CD4-positive, alpha-beta T cell treated with Interleukin-4 for 1 hour (primary cell): ENCODE results near the gene SMYD3.

Experiments used
- DNase-seq, 2 donors: peaks; one replicate each; pipeline ENCODE4 v3.0.0-alpha.2; 2020 to 2022

The SMYD3 gene

DNA sequence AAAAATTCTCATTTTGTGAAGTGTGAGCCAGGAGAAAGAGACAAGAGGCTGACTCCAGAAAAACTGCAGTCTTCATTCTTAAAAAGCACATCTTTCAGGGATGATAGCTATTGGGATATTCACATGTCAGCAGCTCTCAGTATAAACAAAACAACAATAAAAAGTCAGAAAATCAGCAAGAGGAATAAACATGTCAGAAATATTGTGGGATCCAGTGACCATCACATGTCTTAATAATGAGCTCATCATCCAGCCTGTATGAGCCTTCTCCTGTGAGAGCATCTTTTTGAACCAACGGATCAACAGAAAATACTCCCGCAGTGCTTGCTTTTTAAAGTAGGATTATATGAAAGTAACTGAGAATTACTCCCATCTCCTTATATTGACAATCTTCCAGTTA, 241.6 kb downstream of the SMYD3 start:
- no peak for DNase-seq

DNA sequence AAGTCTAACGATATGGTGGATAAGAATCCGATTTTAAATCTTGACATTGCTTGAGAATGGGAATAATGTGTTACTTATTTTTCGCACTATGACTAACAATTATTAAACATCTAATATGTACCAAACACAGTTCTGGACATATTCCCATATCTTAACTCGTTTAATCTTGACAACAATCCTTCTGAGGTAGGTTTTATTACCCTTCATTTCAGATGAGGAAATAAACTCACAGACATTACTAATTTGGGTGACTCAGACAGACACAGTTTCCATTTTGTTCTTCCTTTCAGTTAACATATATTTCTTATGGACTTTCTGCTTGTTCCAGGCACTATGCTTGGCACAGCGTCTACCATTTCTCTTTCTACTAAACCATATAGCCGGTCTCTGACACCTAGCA, 244.8 kb downstream of the SMYD3 start:
- DNase-seq: no peak

DNA sequence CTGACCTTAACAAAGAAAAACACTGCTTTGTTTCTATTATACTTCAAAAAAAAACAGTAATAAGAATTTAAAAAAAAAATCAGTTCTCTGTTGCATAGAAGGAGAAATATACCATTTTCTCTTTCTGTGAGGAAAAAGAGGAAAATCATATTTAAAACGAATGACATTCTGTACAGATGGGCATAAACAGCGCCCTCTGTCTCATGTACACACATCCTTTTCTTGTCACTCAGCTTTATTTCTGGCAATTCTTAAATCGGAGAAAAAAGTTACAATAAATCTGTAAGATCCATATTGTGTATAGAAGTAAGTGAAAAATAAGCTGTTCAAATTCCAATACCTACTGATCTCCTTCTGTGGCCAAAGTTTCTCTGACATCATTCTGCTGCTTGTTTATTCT, 245.4 kb downstream of the SMYD3 start:
- no peak for DNase-seq

DNA sequence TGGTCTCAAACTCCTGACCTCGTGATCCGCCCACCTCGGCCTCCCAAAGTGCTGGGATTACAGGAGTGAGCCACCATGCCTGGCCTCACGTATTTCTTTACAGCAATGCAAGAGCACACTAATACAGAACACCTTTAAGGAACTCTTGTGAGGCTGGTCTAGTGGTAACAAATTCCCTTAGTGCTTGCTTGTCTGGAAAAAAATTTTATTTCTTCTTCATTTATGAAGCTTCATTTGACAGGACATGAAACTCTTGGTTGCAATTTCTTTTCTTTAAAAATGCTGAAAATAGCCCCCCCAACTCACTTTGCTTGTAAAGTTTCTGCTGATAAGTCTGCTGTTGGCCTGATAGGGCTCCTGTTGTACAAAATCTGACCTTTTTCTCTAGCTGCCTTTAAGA, 248.8 kb downstream of the SMYD3 start:
- no peak for DNase-seq

DNA sequence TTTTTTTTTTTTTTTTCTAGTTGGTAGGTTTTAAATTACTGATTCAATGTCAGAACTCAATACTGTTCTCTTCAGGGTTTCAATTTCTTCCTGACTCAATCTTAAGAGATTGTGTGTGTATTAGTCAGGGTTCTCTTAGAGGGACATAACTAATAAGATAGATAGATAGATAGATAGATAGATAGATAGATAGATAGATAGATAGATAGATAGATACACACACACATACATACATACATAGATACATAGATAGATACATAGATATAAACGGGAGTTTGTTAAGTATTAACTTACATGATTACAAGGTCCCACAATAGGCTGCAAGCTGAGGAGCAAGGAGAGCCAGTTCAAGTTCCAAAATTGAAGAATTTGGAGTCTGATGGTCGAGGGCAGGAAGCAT, 251.3 kb downstream of the SMYD3 start:
- no peak for DNase-seq

DNA sequence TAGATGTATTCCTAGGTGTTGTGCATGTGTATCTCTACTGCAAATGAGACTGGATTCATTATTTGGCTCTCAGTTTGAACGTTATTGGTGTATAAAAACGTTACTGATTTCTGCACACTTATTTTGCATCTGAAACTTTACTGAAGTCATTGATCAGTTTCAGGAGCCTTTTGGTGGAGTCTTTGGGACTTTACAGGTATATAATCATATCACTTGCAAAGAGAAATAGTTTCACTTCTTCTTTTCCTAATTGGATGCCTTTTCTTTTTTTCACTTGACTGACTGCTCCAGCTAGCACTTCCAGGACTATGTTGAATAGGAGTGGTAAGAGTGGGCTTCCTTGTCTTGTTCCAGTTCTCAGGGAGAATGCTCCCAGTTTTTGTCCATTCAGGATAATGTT, 252.2 kb downstream of the SMYD3 start:
- DNase-seq: no peak

DNA sequence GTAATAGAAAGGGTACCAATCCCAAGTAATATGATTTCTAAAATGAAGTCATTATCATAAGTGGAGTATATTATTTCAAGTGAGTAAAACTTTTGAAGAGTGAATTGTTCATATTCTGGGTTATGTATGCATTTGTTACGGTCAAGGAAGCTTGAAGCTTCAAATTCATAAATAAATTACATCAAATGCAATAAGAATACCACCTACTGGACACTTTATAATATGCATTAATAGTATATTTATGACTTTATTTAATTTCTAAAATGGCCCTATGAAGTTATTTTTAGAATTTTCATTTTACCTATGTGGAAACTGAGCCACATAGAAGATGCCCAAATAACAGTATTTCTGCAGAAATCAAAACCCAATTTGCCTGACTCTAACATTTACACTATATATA, 260.6 kb downstream of the SMYD3 start:
- no peak for DNase-seq

DNA sequence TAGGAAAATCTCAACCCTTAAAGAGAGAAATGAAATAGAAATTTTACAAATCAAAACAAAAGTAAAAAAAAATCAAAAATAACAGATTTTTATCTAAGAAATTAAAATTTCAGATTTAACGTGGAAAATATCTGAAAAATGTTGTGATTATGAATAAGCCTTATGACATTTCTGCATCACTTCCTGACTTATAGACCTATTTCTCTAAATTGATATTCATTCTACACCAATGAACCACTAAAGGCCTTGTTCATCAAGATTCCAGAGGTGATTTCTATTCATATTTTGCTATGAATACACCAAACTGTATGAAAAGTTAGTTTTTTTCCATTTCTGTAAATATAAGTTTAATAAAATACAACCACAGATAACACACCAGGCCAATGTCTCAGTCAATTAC, 261.5 kb downstream of the SMYD3 start:
- DNase-seq: no peak

DNA sequence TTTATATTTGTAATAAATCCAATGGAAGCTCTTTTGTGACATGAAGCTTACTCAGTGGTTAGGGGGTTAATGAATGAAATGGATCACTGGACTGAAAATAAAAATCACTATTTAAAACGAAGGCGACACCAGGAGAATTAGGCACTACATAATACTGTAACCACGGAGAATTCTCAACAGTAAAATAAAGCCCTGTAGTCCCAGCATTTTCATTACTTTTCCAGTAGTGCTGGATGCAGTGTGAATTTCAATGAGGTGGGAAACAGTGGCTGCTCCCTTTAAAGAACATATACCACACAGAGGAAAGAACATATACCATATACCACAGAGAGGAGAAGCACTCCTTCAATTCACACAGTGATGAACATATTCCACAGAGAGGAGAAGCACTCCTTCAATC, 275.0 kb downstream of the SMYD3 start:
- no peak for DNase-seq

DNA sequence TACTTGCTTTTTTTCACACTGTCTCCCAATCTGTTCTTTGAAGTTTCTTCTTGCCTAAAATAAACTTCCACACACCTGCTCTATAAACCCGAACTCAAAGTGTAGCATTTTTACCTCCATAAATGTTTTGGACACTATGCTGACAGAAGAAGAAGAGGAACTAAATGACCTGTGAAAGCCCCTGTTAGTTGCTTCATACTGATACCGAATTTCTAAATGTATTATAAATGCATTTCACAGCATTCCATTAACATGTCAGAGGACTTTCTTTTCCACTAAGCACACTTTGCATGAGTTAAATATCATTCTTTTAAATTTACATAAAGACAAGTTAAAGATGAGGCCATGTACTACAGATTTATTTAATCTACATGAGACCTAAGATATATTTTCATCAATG, 281.0 kb downstream of the SMYD3 start:
- no peak for DNase-seq

DNA sequence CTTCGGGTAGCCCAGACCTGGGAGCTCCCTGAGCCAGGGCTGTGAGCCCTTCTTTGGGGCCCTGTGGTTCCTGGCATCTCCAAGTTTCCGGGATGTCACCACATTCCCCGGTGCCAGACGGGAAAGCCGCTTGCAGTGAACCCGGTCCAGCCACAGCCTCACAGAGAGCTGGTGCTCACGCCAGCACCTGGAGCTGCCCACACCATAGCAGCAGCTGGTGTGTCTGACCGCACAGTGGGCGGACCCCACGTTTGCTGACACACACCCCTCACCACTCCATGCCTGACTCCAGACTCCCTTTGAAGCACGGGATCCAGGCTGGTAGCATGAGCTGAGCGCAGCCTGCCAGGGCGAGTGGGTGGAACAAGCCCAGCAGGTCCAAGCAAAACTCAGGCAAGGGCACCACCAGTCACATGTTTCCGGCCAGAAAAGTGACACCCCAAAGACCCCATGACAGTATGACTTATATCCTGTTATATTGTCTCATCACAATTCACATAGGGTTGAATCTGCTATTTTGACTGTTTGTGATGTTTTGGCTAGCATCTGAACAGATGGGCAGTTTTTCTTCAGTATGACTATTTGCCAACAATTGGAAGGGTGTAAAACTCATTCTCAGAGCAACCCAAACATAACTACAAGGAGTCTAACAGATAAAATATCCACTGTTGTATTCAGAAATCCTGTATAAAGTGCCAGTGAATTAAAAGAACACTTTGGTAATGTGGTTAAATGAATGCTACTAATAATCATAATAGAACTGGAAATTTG, 285.4 kb downstream of the SMYD3 start:
- no peak for DNase-seq

DNA sequence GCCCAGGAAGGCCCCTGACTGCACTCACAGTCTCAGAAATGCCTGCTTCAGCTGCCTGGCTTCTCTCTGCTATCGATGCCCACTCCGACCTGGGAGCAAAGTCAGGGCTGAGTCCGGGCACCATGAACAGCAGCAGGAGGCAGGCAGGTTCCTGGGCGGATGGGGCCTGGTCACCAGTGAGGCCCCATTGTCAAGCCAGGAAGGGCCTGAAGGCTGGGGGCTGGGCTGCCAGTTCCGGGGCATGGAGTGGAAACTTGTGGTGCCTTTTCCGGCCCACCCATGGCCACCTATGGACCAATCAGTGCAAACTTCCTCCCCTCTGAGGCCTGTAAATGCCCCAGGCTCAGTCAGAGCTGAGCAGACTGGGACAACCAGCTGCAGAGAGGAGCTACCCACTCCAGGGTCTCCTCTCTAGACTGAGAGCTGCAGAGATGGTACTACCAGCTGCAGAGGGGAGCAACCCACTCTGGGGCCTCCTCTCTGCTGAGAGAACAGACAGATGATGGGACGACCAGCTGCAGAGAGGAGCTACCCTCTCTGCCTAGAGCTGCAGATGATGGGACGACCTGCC, 286.5 kb downstream of the SMYD3 start:
- no peak for DNase-seq

DNA sequence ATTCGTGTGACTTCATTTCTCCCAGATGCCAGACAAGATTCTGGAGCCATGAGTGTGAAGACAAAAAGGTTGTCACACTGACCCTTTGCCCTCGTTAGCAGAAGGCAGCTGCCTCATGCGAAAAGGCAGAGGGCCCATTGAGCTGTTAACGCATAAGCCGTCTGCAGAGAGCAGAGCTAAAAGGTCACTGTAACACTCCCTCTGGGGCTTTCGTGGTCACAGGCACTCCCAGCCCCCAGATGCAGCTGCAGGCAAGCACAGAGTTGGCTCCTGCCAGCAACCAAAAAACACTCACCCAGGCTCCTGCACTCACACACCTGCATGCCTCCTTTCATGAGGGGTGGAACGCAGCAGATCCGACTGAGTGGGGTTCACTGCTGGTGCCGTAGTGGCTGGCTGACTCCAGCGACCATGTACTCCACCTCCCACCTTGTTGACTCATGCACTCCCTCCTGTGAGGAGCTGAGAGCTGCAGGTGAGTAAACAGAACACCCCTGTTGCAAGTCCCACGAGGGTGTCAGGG, 287.5 kb downstream of the SMYD3 start:
- DNase-seq: no peak

DNA sequence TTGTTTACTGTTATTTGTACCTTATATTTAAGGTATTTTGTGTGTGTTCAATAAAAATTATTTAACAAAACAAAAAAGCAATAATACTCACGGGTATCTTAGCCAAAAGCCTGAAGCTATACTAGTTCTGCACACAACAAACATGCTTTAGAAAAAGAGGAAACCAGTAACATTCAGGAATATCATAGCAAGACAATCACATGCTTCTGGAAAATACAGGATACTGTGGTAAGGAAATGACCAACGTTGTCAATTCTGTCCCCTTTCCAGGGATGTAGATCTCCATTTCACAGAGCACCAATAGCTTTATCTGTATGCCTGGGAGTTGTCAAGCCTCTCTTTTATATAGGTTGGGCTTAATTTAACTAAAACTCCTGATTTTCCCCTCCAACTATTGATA, 288.4 kb downstream of the SMYD3 start:
- DNase-seq: no peak

DNA sequence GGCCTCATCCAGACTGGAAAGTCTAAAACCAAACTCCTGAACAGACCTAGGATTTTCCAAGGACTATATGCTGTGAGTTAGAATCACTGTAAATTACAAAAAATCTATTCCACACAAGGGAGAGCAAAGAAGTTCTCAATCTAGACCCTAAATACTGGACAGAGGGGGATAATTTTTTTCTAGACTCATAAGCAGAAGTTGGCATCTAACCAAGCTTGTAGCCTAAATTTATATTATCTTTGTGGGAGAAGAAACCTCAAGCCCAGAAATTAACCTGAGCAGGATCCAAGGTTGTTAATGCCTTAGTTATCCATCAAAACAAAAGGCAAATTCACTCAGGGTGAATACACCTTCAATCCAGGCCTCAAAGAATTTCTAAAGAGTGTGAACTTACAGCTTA, 290.2 kb downstream of the SMYD3 start:
- no peak for DNase-seq

DNA sequence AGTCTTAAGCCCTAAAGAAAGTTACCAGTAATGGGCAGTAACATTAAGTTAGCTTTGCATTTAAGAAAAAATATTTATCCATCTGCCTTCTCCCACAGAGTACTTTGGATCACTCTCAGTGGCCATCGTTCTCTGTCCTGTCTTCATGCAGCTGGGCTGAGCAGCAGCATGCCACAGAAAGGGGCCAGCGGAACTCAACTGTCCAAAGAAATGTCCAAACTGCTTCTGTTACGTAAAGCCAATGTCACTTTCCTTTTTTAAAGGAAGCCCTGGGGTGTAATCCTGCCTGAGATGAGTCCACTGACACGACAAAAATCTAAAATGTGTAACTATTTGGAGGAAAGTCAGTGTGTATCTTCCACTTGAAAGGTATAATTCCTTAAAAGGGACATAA, 291.6 kb downstream of the SMYD3 start:
- DNase-seq: no peak

DNA sequence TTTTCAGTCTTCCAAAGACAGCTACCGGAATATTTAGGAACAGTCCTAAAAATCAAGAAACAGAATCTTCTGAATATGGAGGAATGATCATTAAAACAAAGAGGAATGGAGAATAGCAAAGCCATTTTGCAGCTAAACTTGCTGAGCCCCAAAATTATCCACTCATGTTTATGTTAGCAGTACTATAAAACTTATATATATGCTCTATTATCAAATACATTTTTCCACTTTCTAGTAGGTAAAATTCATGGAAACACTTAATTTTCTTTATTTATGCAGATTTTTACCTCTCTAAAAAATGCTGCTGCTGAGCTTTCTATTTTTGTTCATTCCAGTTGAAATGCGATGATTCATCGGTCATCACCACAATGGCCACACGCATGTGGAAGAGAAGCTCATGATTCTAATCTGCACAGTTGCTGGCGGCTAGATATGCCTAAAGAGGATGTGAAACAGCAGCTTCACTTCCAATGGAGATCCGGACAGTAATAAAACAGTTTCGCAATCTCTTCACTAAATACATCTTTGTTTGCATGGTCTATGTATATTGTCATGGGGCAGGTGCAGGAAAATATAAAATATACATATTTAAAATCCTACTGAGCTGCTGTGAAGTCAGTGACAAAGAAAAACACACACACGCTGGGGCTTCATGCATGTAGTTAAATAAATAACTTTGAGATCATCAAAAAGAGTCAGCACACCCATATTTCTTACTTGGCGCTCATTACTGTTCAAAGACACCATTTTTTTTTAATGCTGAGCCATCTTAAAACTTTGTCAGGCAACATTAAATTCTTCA, 292.2 kb downstream of the SMYD3 start:
- peak; percentile 11 to 66 for DNase-seq

DNA sequence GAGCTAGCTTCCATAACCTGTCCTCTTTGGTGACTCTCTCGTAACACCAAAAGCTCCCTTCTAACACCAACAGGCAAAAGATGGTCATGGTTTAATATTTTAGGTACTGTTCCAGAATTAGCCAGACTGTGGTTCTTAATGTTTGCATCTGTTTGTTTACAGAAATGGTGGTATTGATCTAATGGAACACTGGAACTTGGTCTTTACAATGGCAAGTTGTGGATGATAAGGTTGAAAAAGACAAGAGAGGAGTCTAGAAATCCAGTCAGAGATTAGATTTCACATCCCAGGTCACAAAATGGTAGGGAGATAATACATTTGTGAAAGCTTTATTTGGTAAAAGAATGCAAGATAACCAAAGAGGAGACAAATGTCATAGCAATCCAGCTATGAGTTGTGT, 293.1 kb downstream of the SMYD3 start:
- DNase-seq: no peak

DNA sequence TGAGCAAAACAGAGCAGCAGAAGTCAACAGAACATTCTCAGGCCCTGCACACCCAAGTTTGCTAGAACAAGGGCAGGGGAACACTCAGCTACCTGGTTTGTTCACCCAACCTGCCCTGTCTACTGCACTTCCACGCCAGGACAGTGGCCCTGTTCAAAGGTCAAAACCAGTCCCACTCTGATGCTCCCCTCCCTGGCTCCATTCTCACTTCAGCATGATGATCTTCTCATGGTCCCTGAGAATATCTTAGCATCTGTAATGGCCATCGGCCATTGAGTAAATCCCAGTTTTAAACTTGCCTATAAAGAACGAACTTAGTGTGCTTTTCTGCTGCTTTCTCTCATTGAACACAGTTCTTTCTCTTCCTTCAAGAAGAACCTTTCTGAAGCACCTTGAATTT, 293.6 kb downstream of the SMYD3 start:
- DNase-seq: no peak

DNA sequence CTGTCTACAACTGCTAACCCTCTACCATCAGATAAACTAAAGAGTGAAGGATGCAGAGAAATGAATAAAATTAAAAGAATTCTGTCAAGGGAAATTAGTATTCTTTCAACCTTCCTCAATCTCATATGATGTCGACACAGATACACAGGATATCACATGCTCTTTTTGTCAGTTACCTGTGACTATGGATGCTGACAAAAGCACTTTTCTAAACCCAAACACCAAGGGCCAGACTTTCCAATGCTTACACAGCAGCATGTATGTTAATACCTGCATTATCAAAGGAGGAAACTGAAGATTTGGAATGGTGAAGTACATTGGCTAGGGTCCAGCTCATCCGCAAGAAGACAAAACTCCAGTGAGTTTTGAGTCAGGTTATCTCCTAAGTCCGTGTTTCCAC, 294.0 kb downstream of the SMYD3 start:
- DNase-seq: no peak

DNA sequence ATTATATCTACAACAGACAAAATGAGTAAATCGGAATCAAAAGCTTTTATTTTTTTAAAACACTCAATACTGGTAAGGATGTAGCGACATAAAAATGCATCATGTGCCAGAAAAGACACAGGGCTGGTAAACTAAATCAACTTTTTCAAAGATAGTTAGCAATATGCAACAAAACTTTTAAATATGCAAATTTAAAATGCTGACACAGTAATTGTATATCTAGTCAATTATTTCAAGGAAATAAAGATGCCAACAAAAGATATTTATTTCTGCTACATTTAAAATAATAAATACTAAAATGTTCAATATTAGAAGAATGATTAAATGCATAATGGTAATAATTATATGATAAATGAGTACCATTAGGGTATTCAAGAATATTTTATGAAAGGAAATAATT, 295.1 kb downstream of the SMYD3 start:
- DNase-seq: no peak

DNA sequence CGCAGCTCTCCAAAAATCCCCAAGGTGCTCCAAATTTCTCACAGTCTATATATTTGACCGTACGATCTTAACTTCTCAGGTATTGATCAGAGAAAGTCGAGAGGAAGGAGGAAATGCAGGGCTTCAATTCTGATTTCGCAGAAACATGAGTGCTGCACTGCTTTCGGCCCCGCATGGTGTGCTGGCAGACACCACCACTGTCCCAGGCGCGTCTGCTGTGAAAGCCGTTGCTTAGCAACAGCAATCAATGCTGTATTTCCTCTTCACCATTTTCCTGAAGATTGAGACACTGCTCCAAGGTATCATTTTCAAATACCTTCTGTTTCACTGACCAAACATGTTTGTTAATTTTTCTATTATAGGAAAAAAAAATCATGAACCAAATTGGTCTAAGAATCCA, 296.3 kb downstream of the SMYD3 start:
- no peak for DNase-seq

DNA sequence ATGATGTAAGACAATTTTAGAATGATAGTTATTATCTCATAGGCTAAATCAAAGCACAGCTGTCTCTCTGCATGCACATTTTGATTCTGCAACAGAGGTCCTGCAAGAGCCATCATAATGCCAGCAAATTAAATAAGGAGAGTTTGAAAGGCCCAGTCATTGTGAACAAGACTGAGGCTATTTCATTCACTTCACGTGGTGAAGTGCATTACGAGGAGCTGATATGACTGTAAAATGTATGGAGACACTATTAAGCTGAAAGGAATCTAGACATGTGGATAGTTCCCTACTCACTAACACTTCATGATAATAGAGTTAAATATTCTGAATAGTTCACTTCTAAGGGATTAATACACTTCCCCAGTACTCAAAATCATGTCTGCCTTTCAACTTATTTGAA, 299.0 kb downstream of the SMYD3 start:
- DNase-seq: no peak

DNA sequence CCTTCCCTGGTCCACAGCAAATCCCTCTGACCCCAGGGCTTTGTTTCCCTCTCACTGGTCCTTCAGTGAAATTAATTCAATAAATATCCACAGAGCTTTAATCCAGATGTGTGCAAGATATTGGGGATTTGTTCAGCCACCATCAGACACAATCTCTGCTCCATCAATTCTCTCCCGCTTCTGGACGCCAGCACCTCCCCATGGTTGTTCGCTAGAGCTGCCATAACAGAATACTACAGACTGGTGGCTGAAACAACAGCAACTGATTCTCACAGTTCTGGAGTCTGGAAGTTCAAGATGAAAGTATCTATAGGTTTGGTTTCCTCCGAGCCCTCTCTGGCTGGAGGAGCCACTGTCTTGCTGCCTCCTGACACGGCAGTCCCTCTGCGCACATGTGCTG, 303.9 kb downstream of the SMYD3 start:
- DNase-seq: no peak
